ENCODE measurements around the gene FBXO45. TPM values are rescaled to one million over a fixed set of nuclear protein-coding genes. Genes with fewer than 3 reads are reported as not detected.

Gene FBXO45
- total and polyA plus RNA-seq, 10 of the 15 experiments (the other 5 are each of a cell fraction or from before 2014, with no cell fraction given): 4.0 to 17.3 (median 11.8) TPM

GRCh38 chr3:196555295-196555694 lies 13.2 kb upstream of the FBXO45 start:
- DNase-seq (ENCODE audit: low read depth, low spot score): no peak
- TF ChIP-seq NBN (IDR thresholded peaks at IDR 0.05) (no peak), IRF3 (IDR thresholded peaks at IDR 0.05) (no peak), ZBTB40 (IDR thresholded peaks at IDR 0.05; ENCODE audit: borderline replicate concordance) (no peak), NFIC (IDR thresholded peaks at IDR 0.05; ENCODE audit: low read depth, low read length) (no peak), ESRRA (IDR thresholded peaks at IDR 0.05; ENCODE audit: low read length) (no peak), PML (IDR thresholded peaks at IDR 0.05; ENCODE audit: low read length) (no peak), ZBED1 (IDR thresholded peaks at IDR 0.05; ENCODE audit: borderline replicate concordance) (no peak), ZZZ3 (IDR thresholded peaks at IDR 0.05; ENCODE audit: control insufficient read depth, insufficient read length, low read depth) (no peak), ZNF217 (IDR thresholded peaks at IDR 0.05) (no peak), ETV6 (conservative IDR thresholded peaks at IDR 0.05 in 1 of 2, IDR thresholded peaks at IDR 0.05 in 1 of 2; ENCODE audit: borderline replicate concordance in 1 of 2, low read depth in 1 of 2) (no peak), MYC (IDR thresholded peaks at IDR 0.05; ENCODE audit: insufficient read depth, insufficient read length, insufficient replicate concordance, low read length, severe bottlenecking) (no peak), SP1 (IDR thresholded peaks at IDR 0.05; ENCODE audit: low read depth, low read length) (no peak)
- SMC1A ChIA-PET (ENCODE audit: uncharacterized antibody, unreplicated experiment): interaction anchor here (0.8 to 1.9 kb wide), 5 partner anchors 14 to 32 kb away, joined by 3 to 5 read pairs (median 4); no protein-coding TSS in a partner anchor
- Histone ChIP-seq H2AFZ (ENCODE audit: control insufficient read depth, low read depth, low read length) (no peak overlapping the region), H3K27ac (ENCODE audit: control insufficient read depth, insufficient read depth) (no peak overlapping the region), H3K27me3 (replicated peaks in 1 of 2; ENCODE audit: control insufficient read depth in 2 of 2, insufficient read depth in 2 of 2, low read length in 1 of 2) (no peaks in the 10 kb centered on the region), H3K9ac (ENCODE audit: control insufficient read depth, insufficient read depth, low read length) (no peak overlapping the region), H3K36me3 (ENCODE audit: control insufficient read depth in 2 of 2, insufficient read depth in 2 of 2, low read length in 1 of 2) (no peaks in the 10 kb centered on the region), H3K4me3 (no peak overlapping the region), H3K4me1 (ENCODE audit: control insufficient read depth, insufficient read depth, low read length) (peaks cover 8% of the 10 kb centered on the region), H4K20me1 (ENCODE audit: control insufficient read depth, insufficient read depth) (no peaks in the 10 kb centered on the region), H3K9me3 (replicated peaks; ENCODE audit: control insufficient read depth, insufficient read depth, low read length) (peaks cover 2% of the 10 kb centered on the region; the same call in 1 of the 3 replicates), H3K79me2 (ENCODE audit: control insufficient read depth, insufficient read depth, low read length) (no peaks in the 10 kb centered on the region), H3K4me2 (ENCODE audit: control insufficient read depth, insufficient read depth) (no peak overlapping the region)
- no TSS peak for BruUV-seq (replicated peaks)
- ATAC-seq: no peak
- RAD21 ChIA-PET (ENCODE audit: unreplicated experiment): no interaction called here
- no peak for FAIRE-seq
- in situ Hi-C loops (cut with MboI) (no loop called here), intact Hi-C loops (cut with micrococcal nuclease; ENCODE audit: unreplicated experiment) (no loop called here)
- CTCF ChIA-PET: interaction anchor here (0.6 to 2.6 kb wide), 5 partner anchors 17 to 54 kb away, joined by 3 to 8 read pairs (median 4); no protein-coding TSS in a partner anchor
- POLR2A ChIA-PET: interaction anchor here (0.5 to 1.3 kb wide), 3 partner anchors 12 to 156 kb away, joined by 3 to 4 read pairs (median 3); no protein-coding TSS in a partner anchor
- 97% methylated on average over 3 of the region's 3 CpGs for WGBS (ENCODE audit: insufficient coverage, insufficient replicate concordance, low lambda C conversion rate, missing lambda C conversion rate)
